Type B pancreatic cell (in vitro differentiated cells): Measurements from ENCODE around the gene MGAT4C. TPM values are rescaled to one million over a fixed set of nuclear protein-coding genes. Genes with fewer than 3 reads are reported as not detected.
A peak's percentile ranks its signal among the peaks of the same experiment; 100 is the strongest.
"Not testable (repeated sequence)": the region's sequence is repeated elsewhere in the genome, so short reads cannot be mapped to it uniquely, and the experiment has no call there.

ENCODE experiments used
- DNase-seq: peaks from one replicate; pipeline ENCODE4 v3.0.0; 2021; ENCODE audit warnings: mixed read lengths; ENCODE audit not compliant: unreplicated experiment; ENCODE audit errors: extremely low spot score
- H3K27ac Mint-ChIP-seq: 2 replicates; pipeline ENCODE4 v1.8.0; 2021; ENCODE audit warnings: mild to moderate bottlenecking, mixed read lengths
- H3K27me3 Mint-ChIP-seq: 2 replicates; pipeline ENCODE4 v1.8.0; 2021; ENCODE audit warnings: mixed read lengths
- H3K36me3 Mint-ChIP-seq: 2 replicates; pipeline ENCODE4 v1.8.0; 2021; ENCODE audit warnings: mixed read lengths
- H3K4me1 Mint-ChIP-seq: one replicate; pipeline ENCODE4 v1.8.0; 2021; ENCODE audit warnings: mixed read lengths; ENCODE audit not compliant: unreplicated experiment
- H3K4me3 Mint-ChIP-seq: 2 replicates; pipeline ENCODE4 v1.8.0; 2021; ENCODE audit warnings: mild to moderate bottlenecking, mixed read lengths
- H3K9me3 Mint-ChIP-seq: 2 replicates; pipeline ENCODE4 v1.8.0; 2021; ENCODE audit warnings: mixed read lengths
- CTCF ChIP-seq: fragments of 200-600 bp; sonication (generic); conservative IDR thresholded peaks from 2 replicates; pipeline ENCODE4 v1.5.0; 2021; ENCODE audit warnings: antibody characterized with exemption, mild to moderate bottlenecking
- long read RNA-seq: library from polyadenylated mRNA; unstranded; transcript quantifications from one replicate; pipeline ENCODE4 v2.0.0, GENCODE V29; 2020
- total RNA-seq: library from RNA; stranded (reverse); gene quantifications from 2 replicates; pipeline ENCODE4 v1.2.1, GENCODE V29; 2021; ENCODE audit warnings: low replicate concordance

Gene MGAT4C
- 6.3 and 8.0 TPM in 2 replicates for total RNA-seq
- long read RNA-seq, full-length matches to known transcripts = 10 of 31 reads
- long read RNA-seq, partial matches to known transcripts = 2 of 31 reads
- long read RNA-seq, other reads (novel, unspliced or antisense) = 19 of 31 reads

GRCh38 chr12:86256163-86256562 lies at the start of gene MGAT4C:
Gene MGAT4C, minus strand, starts transcription at chr12:86256391.
- Mint-ChIP-seq H3K4me3 (peak within 1 kb of the TSS; percentile 84), H3K4me1 (peaks cover 13% of the 10 kb centered on the region), H3K9me3 (no peaks in the 10 kb centered on the region), H3K27ac (peak within 1 kb of the TSS; percentile 50), H3K36me3 (no peaks in the 10 kb centered on the region), H3K27me3 (no peaks in the 10 kb centered on the region)
- no peak for DNase-seq
- no peak for TF ChIP-seq CTCF

- not testable (repeated sequence) for H3K4me3 Mint-ChIP-seq, H3K27me3 Mint-ChIP-seq, H3K27ac Mint-ChIP-seq, H3K9me3 Mint-ChIP-seq, DNase-seq, H3K36me3 Mint-ChIP-seq, H3K4me1 Mint-ChIP-seq
Observed at GRCh38 chr12:86296396-86296795, 40.2 kb upstream of the MGAT4C start.

GRCh38 chr12:86293682-86294240 lies 37.6 kb upstream of the MGAT4C start:
- Mint-ChIP-seq H3K27ac (no peak overlapping the region), H3K36me3 (no peaks in the 10 kb centered on the region), H3K27me3 (no peaks in the 10 kb centered on the region), H3K9me3 (no peaks in the 10 kb centered on the region), H3K4me3 (no peak overlapping the region), H3K4me1 (peaks cover 8% of the 10 kb centered on the region)
- no peak for TF ChIP-seq CTCF
- DNase-seq = no peak

GRCh38 chr12:86292480-86292879 lies 36.3 kb upstream of the MGAT4C start:
- H3K36me3 Mint-ChIP-seq = no peaks in the 10 kb centered on the region
- H3K4me1 Mint-ChIP-seq = peaks cover 8% of the 10 kb centered on the region
- H3K27me3 Mint-ChIP-seq = peaks cover 3% of the 10 kb centered on the region
- H3K4me3 Mint-ChIP-seq = no peak overlapping the region
- no peaks in the 10 kb centered on the region for H3K9me3 Mint-ChIP-seq
- no peak overlapping the region for H3K27ac Mint-ChIP-seq
- TF ChIP-seq CTCF = no peak
- DNase-seq = no peak

- Mint-ChIP-seq H3K27ac (no peak overlapping the region), H3K36me3 (no peaks in the 10 kb centered on the region), H3K4me1 (peaks cover 8% of the 10 kb centered on the region), H3K9me3 (no peaks in the 10 kb centered on the region), H3K27me3 (peaks cover 3% of the 10 kb centered on the region), H3K4me3 (no peak overlapping the region)
- no peak for TF ChIP-seq CTCF
- no peak for DNase-seq
Observed at GRCh38 chr12:86290615-86291014, 34.4 kb upstream of the MGAT4C start.

GRCh38 chr12:86286119-86286518 lies 29.9 kb upstream of the MGAT4C start:
- no peak for TF ChIP-seq CTCF
- no peaks in the 10 kb centered on the region for H3K9me3 Mint-ChIP-seq
- H3K4me1 Mint-ChIP-seq = no peaks in the 10 kb centered on the region
- H3K4me3 Mint-ChIP-seq = no peak overlapping the region
- H3K27ac Mint-ChIP-seq = no peak overlapping the region
- H3K36me3 Mint-ChIP-seq = no peaks in the 10 kb centered on the region
- H3K27me3 Mint-ChIP-seq = peaks cover 3% of the 10 kb centered on the region
- no peak for DNase-seq
